CD4-positive, alpha-beta T cell treated with Interleukin-15 for 1 hour (primary cell): ENCODE results near the gene SMIM10L2A.
"Not testable (repeated sequence)": the region's sequence is repeated elsewhere in the genome, so short reads cannot be mapped to it uniquely, and the experiment has no call there.

Source experiments
- DNase-seq: peaks from one replicate; pipeline ENCODE4 v3.0.0-alpha.2; 2020

The SMIM10L2A gene

GRCh38 chrX:135423173-135423864 is 1.6 kb downstream of the SMIM10L2A start:
- not testable (repeated sequence) for DNase-seq

DNA sequence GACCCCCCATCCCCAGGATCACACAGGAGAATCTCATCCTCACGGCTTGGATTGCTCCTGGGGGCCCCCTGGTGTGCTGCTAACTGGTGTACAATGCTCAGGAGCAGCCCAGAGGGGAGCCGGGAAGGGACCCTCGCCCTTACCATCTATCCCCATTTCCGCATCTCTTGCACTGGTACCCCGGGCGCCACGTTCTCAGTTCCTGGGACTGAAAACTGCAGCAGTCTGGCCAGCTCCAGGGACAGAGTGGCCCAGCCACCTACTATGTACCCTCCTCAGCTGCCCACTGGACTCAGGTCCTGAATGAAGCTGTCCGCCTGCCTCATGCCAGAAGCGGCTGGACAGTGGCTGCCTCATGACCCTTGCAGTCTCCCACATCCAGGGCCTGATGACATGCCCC is 2.7 kb downstream of the SMIM10L2A start:
- no peak for DNase-seq

GRCh38 chrX:135425026-135425965 is 3.6 kb downstream of the SMIM10L2A start:
- DNase-seq, result no peak

DNA sequence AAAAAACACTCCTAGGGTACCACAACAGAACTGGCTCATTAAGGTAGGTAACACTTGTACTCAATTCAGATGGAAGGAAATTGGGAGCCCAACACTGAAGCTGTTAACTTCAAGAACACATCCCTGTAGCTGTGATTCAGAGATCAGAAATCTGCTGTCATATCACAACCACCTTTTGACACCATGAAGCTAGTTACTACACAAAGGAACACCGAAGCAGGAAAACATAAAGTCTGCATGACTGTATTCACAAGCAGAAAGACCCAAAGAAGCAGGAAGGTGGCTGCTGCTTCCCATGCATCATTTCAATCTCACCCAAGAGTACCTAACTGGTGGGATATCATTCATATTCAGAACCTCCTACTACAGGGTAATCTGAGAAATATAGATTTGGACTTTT is 7.7 kb downstream of the SMIM10L2A start:
- no peak for DNase-seq

DNA sequence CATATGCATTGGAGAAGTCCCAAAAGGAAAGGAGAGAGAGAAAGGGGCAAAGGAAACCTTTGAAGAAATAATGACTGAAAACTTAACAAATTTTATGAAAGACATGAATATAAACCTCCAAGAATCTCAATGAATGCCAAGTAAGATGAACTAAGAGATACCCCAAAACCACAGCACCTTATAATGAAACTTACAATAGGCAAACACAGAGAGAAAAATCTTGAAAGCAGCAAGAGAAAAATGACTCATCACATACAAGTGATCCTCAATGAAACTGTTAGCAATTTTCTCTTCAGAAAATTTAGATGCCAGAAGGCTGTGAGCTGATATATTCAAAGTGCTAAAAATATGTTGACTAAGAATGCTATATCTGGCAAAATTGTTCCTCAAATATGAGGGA is 10.1 kb downstream of the SMIM10L2A start:
- no peak for DNase-seq

DNA sequence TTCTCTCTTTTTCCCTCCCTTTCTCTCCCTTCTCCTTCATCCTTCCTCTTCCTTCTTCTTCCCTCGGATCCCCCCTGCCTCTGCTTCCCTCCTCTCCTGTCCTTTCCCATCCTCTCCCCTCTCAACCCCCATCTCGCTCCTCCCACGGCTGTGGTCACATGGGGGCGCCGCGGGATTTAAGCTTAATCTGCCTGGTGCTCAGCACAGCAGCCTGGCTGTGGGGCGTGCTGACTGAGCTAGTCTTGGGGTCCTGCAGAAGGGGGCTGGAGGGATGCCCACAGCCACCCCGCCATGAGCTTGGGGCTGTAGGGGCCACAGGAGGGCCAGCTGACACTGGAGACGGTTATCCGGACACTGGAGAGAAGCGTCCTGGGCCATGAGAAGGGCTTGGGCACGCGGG is 10.7 kb downstream of the SMIM10L2A start:
- no peak for DNase-seq

DNA sequence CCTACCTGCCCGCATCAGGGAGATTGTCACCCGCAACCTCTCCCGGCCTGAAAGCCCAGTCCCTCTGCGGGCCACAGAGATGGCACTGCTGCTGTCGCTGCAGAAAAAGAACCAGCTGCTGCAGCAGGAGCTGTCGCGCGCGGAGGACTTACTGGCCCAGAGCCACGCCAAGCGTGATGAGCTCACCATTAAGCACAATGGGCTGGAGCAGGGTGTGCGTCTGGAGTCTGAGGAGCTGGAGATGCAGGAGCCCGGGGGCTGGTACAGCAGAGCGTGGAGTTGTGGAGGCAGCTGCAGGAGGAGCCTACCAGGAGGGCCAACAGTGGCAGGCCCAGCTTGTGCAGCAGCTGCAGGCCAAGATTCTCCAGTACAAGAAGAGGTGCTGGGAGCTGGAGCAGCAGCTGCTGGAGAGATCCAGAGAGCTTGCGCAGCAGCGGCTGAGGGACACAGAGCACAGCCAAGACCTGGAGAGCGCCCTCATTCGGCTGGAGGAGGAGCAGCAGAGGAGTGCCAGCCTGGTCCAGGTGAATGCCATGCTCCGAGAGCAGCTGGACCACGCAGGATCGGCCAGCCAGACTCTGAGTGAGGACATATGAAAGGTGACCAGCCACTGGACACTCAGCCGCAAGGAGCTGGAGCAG is 11.3 kb downstream of the SMIM10L2A start:
- no peak for DNase-seq

GRCh38 chrX:135433531-135434257 is 11.9 kb downstream of the SMIM10L2A start:
- DNase-seq, result no peak

DNA sequence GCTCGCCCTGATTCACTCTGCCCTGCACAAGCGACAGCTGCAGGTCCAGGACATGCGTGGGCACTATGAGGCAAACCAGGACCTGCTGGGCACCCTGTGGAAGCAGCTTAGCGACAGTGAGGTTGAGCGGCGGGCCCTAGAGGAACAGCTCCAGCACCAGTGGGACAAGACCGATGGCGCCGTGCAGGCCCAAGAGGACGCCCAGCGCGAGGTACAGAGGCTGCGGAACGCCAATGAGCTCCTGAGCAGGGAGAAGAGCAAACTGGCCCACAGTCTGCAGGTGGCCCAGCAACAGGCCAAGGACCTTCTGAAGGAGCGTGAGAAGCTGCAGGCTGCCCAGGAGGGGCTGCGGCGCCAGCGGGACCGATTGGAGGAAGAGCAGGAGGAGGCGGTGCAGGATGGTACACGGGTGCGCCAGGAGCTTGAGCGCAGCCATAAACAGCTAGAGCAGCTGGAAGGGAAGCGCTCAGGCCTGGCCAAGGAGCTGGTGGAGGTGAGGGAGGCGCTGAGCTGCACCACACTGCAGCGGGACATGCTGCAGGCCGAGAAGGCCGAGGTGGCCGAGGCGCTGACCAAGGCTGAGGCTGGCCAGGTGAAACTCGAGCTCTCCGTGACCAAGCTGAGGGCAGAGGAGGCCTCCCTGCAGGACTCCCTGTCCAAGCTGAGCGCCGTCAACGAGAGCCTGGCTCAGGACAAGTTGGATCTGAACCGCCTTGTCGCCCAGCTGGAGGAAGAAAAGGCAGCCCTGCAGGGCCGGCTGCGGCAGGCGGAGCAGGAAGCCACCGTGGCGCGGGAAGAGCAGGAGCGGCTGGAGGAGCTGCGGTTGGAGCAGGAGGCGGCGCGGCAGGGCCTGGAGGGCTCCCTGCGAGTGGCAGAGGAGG is 12.8 kb downstream of the SMIM10L2A start:
- DNase-seq, result no peak

DNA sequence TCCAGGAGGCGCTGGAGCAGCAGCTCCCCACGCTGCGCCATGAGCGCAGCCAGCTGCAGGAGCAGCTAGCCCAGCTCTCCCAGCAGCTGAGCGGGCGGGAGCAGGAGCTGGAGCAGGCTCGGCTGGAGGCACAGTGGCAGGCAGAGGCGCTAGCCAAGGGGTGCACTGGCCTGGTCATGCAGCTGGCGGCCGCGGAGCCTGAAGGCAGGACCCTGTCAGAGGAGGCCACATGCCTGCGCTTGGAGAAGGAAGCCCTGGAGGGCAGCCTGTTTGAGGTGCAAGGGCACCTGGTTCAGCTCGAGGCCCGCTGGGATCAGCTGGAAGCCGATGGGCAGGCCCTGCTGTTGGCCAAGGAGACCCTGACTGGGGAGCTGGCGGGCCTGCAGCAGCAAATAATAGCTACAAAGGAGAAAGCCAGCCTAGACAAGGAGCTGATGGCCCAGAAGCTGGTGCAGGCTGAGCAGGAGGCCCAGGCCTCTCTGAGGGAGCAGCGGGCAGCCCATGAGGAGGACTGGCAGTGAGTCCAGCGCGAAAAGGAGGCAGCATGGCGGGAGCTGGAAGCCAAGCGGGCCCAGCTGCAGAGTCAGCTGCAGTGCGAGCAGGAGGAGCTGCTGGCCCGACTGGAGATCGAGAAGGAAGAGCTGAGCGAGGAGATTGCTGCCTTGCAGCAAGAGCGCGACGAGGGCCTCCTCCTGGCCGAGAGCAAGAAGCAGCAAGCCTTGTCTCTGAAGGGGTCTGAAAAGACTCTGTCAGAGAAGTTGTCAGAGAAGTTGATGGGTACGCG is 13.6 kb downstream of the SMIM10L2A start:
- no peak for DNase-seq

- no peak for DNase-seq
Observed at GRCh38 chrX:135435933-135436332, 14.2 kb downstream of the SMIM10L2A start.

GRCh38 chrX:135436456-135436855 is 14.7 kb downstream of the SMIM10L2A start:
- no peak for DNase-seq

DNA sequence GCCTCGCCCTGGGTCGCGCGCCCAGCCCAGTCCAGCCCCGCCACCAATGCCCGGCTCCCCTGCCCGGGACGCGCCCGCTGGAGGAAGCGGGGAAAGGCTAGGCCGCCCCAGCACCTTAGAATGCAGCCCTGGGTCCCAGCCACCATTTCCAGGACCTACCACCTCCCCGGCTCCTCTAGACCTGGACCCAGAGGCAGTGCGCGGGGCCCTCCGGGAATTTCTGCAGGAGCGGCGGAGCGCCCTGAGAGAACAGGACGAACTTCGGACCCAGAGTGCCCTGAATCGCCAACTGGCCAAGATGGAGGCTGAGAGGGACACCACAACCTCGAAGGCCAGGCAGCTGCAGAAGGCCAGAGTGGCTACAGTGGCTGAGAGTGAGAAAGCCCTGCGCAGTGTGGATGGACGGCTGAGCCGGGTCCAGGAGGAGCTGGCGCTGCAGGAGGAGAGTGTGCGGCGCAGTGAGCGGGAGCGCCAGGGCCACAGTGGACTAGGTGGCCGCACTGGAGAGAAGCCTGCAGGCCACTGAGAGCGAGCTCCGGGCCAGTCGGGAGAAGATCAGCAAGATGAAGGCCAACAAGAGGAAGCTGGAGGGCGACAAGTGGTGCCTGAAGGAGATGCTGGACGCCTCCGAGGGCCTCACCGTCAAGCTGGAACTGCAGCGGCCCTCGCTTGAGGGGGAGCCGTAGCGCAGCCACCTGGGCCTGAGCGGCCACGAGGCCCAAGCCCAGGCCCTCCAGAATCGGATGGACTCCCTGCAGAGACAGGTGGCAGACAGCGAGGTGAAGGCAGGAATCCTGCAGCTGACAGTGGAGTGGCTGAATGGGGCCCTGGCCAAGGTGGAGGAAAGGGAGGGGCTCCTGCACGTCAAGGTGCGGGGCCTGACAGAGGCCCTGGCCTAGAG is 15.5 kb downstream of the SMIM10L2A start:
- DNase-seq, result no peak

- no peak for DNase-seq
Observed at GRCh38 chrX:135437867-135438733, 16.4 kb downstream of the SMIM10L2A start.

DNA sequence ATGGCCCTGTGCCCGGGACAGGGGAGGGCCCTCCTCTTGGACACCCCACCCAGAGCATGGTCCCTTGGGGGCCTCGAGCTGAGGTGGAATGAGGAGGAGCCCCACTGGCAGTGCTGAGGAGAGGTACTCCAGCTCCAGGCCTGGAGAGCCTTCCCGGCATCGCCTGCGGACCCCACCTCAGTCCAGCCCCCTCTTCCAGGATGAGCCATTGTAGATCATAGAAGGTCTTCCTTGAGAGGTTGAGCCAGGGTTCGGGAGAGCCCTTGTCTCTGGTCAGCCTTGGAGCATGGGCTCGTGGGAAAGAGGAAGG is 16.9 kb downstream of the SMIM10L2A start:
- DNase-seq, result no peak

GRCh38 chrX:135449637-135450550 is 28.1 kb downstream of the SMIM10L2A start:
- no peak for DNase-seq

DNA sequence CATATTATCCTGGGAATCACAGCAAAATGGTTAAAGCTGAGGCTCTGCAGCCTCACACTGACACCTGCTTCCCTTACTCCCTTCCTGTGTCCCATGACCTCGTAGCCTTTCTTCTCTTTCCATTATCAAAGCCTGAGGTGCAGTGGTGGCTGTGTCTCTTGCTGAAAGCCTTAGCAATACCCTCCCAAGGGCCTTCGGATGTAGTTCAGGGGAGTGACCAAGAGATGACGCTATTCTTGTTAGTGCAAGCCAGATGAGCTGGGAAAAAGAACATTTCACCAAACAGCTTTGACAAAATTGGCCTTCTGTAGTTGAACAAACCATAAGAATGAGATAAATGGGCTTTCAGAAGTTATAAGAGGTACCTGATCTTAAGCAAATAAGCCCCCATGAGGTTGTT is 31.6 kb downstream of the SMIM10L2A start:
- DNase-seq, result no peak

DNA sequence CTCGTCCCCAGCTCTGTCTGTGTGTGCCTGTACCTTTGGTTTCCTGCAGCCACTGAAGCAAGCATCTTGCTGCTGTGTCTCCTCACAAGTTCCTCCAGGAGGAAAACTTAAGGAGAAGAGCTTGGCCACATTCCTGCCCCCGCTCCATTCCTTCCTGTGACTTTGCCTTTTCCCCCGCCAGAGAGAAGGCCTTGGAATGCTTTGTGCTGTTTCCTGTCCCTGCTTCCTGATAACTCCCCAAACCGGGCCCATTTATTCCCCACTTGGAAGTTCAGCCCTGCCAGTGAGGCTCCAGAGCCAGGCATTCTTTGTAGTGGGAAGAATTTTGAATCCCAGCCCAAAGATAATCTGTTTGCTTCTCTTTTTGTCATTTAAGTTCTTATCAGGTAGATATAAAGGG is 33.1 kb downstream of the SMIM10L2A start:
- DNase-seq, result no peak
